Stimulated activated CD4-positive, alpha-beta T cell treated with anti-CD3 and anti-CD28 coated beads, Interleukin-12 subunit alpha, Interleukin-12 subunit beta, amount 100 ng/mL, for 24 hours (primary cell): ENCODE results near the gene FXYD7.
"Not testable (repeated sequence)": the region's sequence is repeated elsewhere in the genome, so short reads cannot be mapped to it uniquely, and the experiment has no call there.

Source experiments
- DNase-seq, 2 experiments: peaks; one replicate each; pipeline ENCODE4 v3.0.0-alpha.2; 2020; ENCODE audit warnings: low read depth in 2 of 2

Gene FXYD7, protein sequence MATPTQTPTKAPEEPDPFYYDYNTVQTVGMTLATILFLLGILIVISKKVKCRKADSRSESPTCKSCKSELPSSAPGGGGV

DNA sequence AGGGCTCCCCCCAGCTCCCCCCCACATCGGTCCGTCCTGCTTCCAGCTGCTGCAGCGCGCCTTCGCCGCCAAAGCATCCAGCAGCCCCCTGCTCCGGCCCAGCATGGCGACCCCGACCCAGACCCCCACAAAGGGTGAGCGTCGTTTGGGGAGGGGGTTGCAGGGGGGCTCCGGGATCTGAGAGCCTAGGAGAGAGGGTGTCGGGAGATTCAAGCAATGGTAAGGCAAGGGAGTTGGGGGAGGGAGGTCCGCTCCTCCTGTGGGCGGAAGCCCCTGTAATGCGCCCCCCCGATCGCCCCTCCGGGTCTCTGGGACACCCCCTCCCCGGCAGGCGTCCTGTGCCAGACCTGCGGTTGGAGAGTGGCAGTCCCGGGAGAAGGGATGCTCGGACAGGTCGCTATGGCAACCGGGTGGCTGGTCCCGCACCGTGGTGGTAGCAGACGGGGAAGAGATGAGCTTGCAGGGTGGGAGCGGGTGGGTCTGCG, at the start of gene FXYD7:
Gene FXYD7, plus strand, starts transcription at position 25 of the 485 bp plus-strand sequence. Its CDS starts 79 bp downstream, at position 104.
- DNase-seq: no peak

DNA sequence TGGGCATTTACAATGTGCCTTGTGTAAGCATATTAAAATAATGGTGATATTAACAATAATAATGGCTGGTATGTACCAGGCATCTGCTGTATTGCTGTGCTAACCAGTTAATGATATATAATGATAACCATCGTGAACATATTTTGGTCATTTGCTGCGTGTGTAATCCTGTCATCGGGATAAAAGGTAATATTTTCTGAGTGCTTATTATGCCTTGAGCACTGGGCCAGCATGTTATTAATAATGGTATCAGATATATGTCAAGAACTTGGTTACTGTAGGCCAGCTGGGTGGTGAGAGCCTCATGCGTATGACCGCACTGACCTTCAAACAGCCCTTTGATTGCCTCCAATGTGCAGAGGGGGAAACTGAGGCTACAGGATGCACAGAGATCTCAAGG, 49.6 kb upstream of the FXYD7 start:
- DNase-seq: no peak

DNA sequence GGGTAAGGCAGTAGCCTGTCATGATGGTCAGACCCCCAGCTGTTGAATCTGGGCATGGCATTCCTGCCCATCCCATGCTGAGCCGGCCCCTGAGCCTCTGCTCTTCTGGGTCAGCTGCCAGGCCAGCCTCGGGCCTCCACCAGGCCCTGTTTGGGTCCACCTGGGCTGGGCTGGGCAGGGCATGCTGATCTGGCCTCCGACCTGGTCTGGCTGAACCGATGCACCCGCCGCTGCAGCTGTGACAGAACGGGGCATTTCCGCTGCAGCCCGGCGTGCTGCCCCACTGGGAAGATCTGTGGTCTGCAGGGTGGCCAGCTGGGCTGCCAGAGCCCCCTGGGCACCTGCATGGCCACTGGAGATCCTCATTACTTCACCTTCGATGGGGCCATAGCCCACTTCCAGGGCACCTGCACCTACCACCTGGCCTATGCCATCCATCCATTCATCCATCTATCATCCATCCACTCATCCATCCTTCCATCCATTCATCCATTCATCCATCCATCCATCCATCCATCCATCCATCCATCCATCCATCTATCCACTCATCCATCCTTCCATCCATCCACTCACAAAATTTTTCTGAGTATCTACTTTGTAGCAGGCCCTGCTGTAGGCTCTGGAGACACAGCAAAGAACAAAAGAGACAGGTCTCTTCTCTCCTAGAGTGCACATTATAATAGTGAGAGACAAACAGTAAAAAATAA, 49.0 kb upstream of the FXYD7 start:
- no peak for DNase-seq

DNA sequence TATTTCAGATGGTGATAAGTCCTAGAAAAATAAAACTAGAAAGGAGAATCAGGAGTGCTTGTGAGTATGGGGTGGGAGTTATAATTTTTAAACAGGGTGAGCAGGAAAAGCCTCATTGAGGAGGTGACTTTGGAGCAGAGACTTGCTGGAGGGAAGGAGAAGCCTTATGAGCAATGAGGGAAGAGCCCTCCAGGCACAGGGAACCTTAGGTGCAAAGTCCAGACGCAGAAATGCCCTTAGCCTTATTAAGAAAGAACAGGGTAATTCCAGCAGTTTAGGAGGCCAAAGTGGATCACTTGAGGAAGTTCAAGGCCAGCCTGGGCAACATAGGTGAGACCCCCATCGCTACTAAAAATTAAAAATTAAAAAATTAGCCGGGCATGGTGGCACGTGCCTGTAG, 48.4 kb upstream of the FXYD7 start:
- DNase-seq: no peak

DNA sequence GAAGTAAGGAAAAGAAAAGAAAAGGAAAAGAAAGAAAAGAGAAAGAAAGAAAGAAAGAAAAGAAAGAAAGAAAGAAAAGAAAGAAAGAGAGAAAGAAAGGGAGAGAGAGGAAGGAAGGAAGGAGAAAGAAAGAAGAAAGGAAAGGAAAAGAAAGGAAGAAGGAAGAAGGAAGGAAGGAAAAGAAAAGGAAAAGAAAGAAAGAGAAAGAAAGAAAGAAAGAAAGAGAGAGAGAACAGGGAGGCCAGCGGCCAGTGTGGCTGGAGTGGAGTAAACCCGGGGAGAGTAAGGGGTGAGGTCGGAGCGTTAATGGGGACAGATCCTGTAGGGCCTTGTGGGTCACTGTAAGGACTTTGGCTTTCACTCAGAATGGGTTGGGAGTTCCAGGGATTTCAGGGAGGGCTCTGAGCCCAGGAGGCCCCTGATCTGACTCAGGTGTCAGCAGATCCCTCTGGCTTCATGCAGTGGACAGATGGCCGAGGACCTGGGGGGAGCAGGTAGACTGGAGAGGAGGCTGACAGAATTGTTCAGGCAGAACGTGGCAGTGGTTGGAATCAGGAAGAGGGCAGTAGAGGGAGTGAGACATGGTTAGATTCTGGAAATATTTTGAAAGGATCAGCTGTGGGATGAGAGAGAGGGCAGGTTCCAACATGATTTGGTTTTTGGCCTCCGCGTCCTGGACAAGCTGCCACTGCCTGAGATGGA, 47.2 kb upstream of the FXYD7 start:
- DNase-seq: no peak

DNA sequence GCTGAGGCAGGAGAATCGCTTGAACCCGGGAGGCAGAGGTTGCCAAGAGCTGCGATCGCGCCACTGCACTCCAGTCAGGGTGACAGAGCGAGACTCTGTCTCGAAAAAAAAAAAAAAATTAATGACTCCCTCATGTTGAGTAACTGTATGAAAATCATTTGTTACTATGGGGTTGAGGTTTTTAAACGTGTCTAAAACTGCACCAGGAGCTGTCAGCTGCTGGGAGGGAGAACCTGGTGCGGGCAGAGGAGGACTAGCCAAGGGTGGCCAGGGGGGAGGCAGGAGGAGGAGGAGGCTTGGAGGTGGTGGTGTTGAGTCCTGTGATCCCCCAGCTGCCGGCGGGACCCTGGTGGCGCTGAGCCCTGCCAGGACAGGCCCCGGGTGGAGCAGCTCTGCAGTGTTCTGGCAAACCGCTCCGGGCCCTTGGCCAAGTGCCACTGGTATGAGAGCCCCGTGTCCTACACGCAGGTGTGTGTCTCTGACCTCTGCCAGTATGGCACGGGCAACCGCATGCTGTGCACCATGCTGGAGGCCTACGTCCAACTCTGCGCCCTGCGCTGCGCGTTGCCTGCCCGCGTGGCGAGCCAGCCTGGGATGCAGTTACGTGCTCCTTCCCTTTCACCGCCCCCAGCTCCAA, 44.5 kb upstream of the FXYD7 start:
- no peak for DNase-seq

DNA sequence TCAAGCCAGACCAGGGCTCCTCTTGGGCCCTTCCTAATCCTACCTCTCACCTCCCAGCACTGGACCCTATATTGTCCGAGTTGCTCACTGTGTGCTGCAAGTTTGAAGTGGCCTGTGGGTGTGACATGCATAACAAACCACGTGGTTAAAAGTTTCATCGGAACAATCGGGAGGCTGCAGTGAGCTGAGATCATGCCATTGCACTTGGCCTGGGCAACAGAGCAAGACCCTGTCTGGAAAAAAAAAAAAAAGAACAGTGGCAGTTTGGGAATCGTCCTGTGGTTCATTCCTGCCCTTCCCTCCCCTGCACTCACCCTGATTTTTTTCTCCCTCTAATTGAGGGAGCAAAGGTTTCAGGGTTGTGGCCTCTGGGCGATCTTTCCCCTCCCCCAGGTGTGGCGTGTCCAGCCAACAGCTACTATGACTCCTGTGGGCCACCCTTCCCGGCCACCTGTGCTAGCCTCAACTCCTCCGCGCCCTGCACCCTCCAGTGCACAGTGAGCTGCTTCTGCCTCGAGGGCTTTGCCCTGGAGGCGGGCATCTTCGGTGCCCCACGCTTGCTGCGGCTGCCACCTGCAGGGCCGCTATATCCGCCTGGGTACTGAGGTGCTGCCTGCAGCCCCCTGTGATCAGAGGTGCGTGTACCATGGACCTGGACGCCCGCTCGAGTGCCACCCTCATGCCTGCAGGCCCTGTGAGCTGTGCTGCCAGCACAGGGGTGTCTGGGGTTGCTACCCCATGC, 43.7 kb upstream of the FXYD7 start:
- DNase-seq: no peak

DNA sequence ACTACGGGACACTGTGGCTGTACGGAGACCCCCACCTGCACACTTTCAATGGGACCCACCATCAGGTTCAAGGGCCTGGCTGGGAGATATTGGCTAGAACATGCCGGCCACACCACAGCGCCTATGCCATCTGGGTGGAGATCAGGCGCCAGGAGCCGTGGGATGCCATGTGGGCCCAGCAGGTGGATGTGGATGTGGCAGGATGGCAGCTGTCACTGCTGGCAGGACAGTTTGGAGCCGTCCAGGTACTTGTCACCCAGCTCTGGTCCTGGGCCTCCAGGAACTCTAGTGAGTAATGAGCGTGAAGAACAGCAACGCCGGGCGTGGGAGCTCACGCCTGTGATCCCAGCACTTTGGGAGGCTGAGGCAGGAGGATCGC, 43.2 kb upstream of the FXYD7 start:
- DNase-seq: no peak

DNA sequence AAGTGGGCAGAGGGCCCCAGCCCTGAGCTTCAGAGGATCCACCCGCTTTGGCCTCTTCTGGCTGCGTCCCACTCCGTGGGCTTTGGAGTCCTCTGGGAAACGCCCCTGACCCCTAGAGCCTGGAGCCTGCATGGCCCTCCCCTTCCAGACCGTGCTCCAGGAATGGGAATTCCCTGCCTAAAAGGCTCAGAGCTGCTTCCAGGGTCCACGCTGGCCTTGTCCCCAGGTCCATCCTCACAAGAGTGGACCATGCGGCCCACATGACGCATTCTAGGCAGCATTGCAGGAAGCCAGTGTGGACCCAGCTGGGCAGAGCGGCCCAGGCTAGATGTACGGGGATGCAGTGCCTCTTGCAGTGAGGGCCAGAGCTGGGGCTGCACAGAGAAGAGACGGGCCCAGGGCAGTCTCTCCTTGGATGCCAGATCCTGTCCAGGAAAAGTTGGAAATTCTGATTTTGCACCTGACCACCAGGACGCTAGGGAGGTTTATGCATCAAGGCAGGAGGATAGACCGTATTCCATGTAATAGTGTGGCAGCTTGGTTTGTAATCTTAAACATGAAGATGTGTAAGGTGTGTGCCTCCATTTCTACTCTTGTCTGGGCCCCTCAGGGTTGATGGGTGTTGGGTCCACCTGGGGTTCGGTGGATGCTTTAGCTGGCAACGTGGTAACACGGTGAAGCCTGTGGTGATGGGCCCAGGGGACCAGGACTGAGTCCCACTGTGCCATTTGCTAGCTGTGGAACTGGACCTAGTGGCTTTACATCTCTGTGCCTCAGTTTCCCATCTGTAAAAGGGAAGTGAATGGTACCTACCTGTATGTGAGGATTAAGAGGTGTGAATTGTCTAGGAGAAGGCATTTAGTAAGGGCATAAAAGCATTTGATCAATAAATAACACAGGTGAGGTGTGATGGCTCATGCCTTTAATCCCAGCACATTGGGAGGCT, 42.2 kb upstream of the FXYD7 start:
- DNase-seq: no peak

DNA sequence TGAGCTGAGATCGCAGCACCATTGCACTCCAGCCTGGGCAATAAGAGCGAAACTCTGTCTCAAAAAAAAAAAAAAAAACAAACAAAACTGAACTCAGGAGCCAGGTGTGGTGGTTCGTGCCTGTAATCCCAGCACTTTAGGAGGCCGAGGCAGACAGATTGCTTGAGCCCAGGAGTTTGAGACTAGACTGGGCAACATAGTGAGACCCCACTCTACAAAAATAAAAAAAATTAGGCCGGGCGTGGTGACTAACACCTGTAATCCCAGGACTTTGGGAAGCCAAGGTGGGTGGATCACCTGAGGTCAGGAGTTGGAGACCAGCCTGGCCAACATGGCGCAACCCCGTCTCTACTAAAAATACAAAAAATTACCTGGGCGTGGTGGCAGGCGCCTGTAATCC, 41.1 kb upstream of the FXYD7 start:
- not testable (repeated sequence) for DNase-seq

DNA sequence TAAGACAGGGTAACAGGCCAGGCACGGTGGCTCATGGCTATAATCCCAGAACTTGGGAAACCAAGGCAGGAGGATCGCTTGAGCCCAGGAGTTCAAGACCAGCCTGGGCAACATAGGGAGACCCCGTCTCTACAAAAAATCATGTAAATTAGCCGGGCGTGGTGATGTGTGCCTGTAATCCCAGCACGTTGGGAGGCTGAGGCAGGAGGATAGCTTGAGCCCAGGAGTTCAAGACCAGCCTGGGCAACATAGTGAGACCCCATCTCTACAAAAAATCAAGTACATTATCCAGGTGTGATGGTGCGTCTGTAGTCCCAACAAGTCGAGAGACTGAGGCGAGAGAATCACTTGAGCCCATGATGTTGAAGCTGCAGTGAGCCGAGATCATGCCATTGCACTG, 39.4 kb upstream of the FXYD7 start:
- DNase-seq: not testable (repeated sequence)

DNA sequence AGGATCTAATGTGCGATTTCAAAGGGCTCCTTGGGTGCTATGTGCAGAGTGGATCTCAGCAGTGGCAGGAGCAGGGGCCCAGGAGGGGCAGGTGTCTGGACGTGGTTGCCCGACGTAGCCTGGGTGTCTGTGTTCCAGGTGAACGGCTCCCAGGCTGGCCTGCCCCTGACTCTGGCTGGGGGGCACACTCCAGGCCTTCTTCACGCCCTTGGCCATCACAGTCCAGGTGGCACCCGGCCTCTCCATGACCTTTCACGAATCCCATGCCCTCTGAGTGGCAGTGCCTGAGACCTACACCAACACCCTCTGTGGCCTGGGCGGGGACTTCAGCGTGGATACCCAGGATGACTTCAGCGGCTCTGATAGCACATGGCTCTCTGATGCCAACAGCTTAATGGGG, 38.7 kb upstream of the FXYD7 start:
- DNase-seq: no peak

DNA sequence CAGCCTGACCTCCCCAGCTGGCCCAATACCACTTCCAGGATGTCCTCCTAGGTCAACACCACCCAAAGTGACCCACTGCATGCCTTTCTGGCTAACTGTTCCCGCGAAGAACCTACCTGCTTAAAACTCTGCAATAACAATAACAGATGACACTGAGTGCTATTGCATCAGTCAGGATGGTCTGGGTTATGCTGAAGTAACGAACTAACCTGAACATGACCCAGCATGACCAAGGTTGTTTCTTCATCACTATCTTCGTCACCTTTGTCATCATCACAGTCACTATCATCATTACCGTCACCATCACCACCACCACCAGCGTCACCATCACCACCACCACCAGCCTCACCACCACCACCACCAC, 38.0 kb upstream of the FXYD7 start:
- DNase-seq: no peak

DNA sequence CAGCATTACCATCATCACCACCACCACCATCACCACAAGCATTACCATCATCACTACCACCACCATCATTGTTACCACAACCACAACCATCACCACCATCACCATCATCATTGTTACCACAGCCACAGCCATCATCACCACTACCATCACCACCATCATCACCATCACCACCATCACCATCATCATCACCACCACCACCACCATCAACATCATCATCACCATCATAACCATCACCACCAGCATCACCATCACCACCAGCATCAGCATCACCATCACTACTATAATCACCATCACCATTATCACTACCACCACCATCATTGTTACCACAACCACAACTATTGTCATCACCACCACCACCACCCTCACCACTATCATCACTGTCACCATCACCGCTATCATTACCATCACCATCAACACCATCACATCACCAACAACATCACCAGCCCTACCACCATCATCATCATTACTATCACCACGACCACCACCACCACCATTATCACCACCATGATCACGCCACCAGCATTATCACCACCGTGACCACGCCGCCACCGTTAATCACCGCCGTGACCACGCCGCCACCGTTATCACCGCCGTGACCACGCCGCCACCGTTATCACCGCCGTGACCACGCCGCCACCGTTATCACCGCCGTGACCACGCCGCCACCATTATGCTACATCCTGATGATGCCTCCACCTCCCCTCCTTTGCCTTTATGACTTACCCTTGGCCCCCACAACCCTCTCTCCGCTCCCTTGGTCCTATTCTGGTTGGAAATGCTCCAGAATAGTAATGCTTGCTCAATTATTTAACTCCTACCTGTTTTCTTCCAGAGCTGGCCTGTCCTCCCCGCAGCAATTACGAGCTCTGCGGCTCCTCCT, 37.4 kb upstream of the FXYD7 start:
- no peak for DNase-seq

DNA sequence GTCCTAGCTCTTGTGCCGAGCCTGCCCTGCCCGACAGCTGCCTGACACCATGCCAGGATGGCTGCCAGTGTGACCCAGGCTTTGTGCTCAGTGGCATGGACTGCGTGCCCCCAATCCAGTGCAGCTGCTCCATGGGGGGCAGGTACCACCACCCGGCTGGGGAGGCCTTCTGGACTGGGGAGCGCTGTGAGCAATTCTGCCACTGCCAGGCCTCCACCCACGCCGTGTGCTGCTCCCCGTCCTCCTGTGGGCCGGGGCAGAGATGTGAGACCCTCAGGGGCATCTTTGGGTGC, 36.8 kb upstream of the FXYD7 start:
- DNase-seq: no peak

DNA sequence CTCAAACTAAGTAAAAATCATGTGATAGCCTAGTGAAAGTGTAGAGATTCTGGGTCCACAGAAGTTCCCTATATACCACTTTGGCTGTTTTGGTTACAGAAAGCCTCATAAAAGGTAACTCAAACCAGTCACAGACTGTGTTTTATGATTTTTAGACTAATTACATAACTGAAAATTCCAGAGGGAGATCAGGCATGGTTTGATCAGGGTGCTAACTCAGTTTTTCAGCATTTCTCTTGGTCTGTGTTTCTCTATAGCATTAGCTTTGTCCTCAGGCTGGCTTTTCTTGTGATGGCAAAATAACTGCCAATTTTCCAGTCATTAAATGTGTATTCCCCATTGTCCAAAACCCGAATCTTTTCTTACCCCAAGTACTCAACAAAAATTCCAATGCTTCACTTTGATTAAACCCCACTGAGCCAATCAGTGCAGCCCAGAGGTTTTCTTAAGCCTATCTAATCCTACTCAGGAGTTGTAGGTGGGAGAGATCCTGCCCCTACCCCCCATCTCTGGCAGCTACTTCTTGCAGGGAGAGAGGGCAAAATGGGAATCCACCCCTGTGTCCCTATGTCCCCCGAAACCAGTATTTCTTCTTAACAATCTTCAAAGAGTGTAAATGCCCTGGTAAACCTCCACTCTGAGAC, 36.0 kb upstream of the FXYD7 start:
- DNase-seq: no peak

DNA sequence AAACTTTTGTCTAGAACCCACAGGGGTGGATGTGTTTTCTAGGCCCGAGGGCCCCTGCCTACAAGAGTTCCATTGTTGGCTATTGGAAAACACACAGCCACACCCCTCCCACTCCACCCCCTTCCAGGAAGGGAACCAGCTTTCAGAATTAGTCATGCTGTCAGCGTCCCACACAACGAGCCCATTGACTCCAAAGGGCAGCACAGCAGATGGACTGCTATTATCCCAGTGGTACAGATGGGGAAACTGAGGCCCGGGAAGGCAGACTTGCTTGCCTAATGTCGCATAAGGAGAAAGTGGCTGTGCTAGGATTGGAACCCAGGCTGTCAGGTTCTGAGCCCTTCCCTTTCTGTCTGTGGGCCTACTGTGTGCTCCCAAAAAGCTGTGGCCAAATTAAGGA, 35.5 kb upstream of the FXYD7 start:
- no peak for DNase-seq

DNA sequence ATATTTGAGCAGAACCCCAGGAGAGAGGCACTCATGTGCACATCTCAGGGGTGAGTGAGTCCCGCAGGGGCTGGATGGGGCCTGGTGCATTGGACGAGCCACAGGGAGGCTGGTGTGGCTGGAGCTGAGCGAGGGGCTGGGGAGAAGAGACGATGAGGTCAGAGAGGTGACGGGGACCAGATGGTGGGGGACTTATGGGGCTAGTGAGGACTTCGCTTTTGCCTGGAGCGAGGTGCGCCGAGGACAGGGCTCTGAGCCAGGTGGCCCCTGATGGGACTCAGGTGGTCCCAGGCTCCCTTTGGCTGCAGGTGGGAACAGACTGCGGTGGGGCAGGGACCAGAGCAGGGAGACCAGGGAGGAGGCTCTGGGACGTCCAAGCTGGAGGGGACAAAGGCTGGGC, 34.3 kb upstream of the FXYD7 start:
- no peak for DNase-seq

DNA sequence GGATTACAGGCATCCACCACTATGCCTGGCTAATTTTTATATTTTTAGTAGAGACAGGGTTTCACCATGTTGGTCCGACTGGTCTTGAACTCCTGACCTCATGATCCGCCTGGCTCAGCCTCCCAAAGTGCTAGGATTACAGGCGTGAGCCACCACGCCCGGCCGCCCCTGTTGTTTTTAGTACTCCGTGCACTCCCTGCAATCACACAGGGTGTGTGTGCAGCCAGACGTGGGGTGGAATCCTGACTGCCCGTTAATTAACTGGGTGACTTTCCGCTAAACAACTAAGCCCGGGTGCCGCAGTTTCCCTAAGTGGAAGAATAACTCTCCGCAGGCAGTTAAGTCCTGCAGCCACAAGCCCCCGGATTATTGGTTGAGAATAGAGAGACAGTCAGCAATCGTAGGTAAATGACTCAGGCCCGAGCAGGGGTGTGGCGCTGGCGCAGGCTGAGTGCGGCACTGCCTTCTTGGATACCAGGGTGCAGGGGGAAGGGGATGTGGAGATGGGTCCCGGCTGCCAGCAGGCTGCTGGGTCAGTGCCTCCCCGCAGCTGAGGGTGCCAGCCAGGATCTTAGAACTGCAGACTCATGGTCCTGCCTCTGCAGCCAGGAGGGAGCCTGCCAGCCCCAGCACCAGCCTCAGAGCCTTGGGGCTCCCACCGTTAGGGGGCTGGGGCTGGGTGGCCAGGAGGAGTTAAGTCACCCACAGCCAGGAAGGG, 33.5 kb upstream of the FXYD7 start:
- no peak for DNase-seq
